Smooth muscle cell (in vitro differentiated cells): ENCODE results near the gene AHR. TPM values are rescaled to one million over a fixed set of nuclear protein-coding genes. Genes with fewer than 3 reads are reported as not detected.

Experiments
- DNase-seq: peaks from one replicate; lab custom pipeline; 2025; ENCODE audit not compliant: unreplicated experiment; lab: John Stamatoyannopoulos, UW
- H2AFZ ChIP-seq: fragments of 200-600 bp; sonication (generic); 2 replicates; pipeline ENCODE4 v1.6.0; 2016; ENCODE audit warnings: antibody characterized with exemption, low read depth, mild to moderate bottlenecking
- H3F3A ChIP-seq: fragments of 200-600 bp; sonication (generic); 2 replicates; pipeline ENCODE4 v1.6.0; 2017; ENCODE audit warnings: antibody characterized with exemption, low read depth
- H3K27ac ChIP-seq: fragments of 200-600 bp; sonication (generic); 2 replicates; pipeline ENCODE4 v1.5.1; 2016; ENCODE audit warnings: low read depth, mild to moderate bottlenecking
- H3K27me3 ChIP-seq: fragments of 200-600 bp; sonication (generic); 2 replicates; pipeline ENCODE4 v1.6.1; 2016; ENCODE audit warnings: low read depth, mild to moderate bottlenecking
- H3K36me3 ChIP-seq: fragments of 200-600 bp; sonication (generic); 2 replicates; pipeline ENCODE4 v1.5.1; 2016; ENCODE audit warnings: low read depth
- H3K4me1 ChIP-seq: fragments of 200-600 bp; sonication (generic); 2 replicates; pipeline ENCODE4 v1.5.1; 2016; ENCODE audit warnings: low read depth
- H3K4me2 ChIP-seq: fragments of 200-600 bp; sonication (generic); 2 replicates; pipeline ENCODE4 v1.6.0; 2016; ENCODE audit warnings: mild to moderate bottlenecking
- H3K4me3 ChIP-seq: fragments of 200-600 bp; sonication (generic); 2 replicates; pipeline ENCODE4 v1.5.1; 2016; ENCODE audit warnings: mild to moderate bottlenecking
- H3K79me2 ChIP-seq: fragments of 200-600 bp; sonication (generic); 2 replicates; pipeline ENCODE4 v1.6.0; 2016; ENCODE audit warnings: low read depth, mild to moderate bottlenecking
- H3K9ac ChIP-seq: fragments of 200-600 bp; sonication (generic); 2 replicates; pipeline ENCODE4 v1.6.0; 2016; ENCODE audit warnings: low read depth
- H3K9me3 ChIP-seq: fragments of 200-600 bp; sonication (generic); replicated peaks from 2 replicates; pipeline ENCODE4 v1.5.1; 2016; ENCODE audit warnings: low read depth
- H4K20me1 ChIP-seq: fragments of 200-600 bp; sonication (generic); 2 replicates; pipeline ENCODE4 v1.6.0; 2016; ENCODE audit warnings: low read depth
- WGBS: methylation state at CpG from one replicate; pipeline ENCODE4 v1.1.7; 2016; ENCODE audit warnings: low lambda C conversion rate; 5-methylcytosine and 5-hydroxymethylcytosine counted together
- polyA plus RNA-seq: library from polyadenylated mRNA; unstranded; fragments of >200 nt; fragmentation: Nextera tagmentation; extraction: Ambion mirVana; gene quantifications from 2 replicates; pipeline ENCODE4 v1.2.1, GENCODE V29; 2016
- total RNA-seq: library from RNA; depleted of rRNA; stranded (reverse); fragments of >200 nt; gene quantifications from 2 replicates; pipeline ENCODE4 v1.2.3, GENCODE V29; 2014
- TF ChIP-seq, protein P1 (sequence below): fragments of 200-600 bp; sonication (generic); IDR thresholded peaks from 2 replicates; pipeline ENCODE4 v1.5.1; 2017; ENCODE audit warnings: borderline replicate concordance, mild to moderate bottlenecking, antibody characterized with exemption; ENCODE audit not compliant: insufficient read depth, poor library complexity, severe bottlenecking

AHR gene
- total and polyA plus RNA-seq, 2 experiments from 2014 or later = 25.7 to 174 TPM

GRCh38 chr7:17311952-17312351, 13.5 kb downstream of the AHR start:
- peaks cover 21% of the 10 kb centered on the region for H3K4me1 ChIP-seq
- H3K4me3 ChIP-seq = no peak overlapping the region
- TF ChIP-seq, protein P1, sequence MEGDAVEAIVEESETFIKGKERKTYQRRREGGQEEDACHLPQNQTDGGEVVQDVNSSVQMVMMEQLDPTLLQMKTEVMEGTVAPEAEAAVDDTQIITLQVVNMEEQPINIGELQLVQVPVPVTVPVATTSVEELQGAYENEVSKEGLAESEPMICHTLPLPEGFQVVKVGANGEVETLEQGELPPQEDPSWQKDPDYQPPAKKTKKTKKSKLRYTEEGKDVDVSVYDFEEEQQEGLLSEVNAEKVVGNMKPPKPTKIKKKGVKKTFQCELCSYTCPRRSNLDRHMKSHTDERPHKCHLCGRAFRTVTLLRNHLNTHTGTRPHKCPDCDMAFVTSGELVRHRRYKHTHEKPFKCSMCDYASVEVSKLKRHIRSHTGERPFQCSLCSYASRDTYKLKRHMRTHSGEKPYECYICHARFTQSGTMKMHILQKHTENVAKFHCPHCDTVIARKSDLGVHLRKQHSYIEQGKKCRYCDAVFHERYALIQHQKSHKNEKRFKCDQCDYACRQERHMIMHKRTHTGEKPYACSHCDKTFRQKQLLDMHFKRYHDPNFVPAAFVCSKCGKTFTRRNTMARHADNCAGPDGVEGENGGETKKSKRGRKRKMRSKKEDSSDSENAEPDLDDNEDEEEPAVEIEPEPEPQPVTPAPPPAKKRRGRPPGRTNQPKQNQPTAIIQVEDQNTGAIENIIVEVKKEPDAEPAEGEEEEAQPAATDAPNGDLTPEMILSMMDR = no peak
- H2AFZ ChIP-seq = no peak overlapping the region
- no peaks in the 10 kb centered on the region for H3K36me3 ChIP-seq
- 26% methylated on average over 3 of the region's 3 CpGs for WGBS
- H3K27ac ChIP-seq = peak overlapping the region; percentile 35
- DNase-seq = no peak
- H3K4me2 ChIP-seq = no peak overlapping the region
- H3F3A ChIP-seq = peaks cover 3% of the 10 kb centered on the region
- H3K79me2 ChIP-seq = peaks cover 100% of the 10 kb centered on the region
- no peak overlapping the region for H3K9ac ChIP-seq
- peaks cover 68% of the 10 kb centered on the region for H4K20me1 ChIP-seq
- H3K27me3 ChIP-seq = no peaks in the 10 kb centered on the region
- no peaks in the 10 kb centered on the region for H3K9me3 ChIP-seq

DNA sequence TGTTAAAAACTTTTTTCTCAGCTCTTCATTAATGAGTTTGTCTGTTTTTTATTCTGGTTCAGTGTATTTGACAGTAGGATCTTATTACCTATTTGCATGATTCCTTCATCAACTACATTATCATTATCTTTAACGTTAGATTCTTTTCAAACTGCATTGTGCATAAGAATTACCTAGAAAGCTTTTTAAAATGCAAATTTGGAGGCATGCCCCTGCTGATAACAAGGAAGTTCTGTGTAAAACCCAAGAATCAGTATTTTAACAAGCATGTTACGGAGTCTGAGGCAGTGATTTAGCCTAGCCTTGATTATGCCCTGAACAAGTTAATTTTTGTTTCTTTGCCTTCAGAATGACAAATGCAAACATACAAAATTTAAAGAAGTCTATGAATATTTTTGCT, 14.2 kb downstream of the AHR start:
- Histone ChIP-seq H3K27ac (peak overlapping the region; percentile 35), H3K27me3 (no peaks in the 10 kb centered on the region), H3K4me1 (peaks cover 24% of the 10 kb centered on the region), H3K4me2 (no peak overlapping the region), H3K79me2 (peaks cover 100% of the 10 kb centered on the region), H4K20me1 (peaks cover 67% of the 10 kb centered on the region), H3K9ac (no peak overlapping the region), H3K9me3 (no peaks in the 10 kb centered on the region), H3F3A (peaks cover 7% of the 10 kb centered on the region), H2AFZ (no peak overlapping the region), H3K4me3 (no peak overlapping the region), H3K36me3 (no peaks in the 10 kb centered on the region)
- WGBS = 64% methylated on average over 2 of the region's 2 CpGs
- TF ChIP-seq, protein P1 = no peak
- no peak for DNase-seq

GRCh38 chr7:17313194-17313593, 14.7 kb downstream of the AHR start:
- peaks cover 67% of the 10 kb centered on the region for H4K20me1 ChIP-seq
- H3K4me1 ChIP-seq = peaks cover 27% of the 10 kb centered on the region
- H3K27ac ChIP-seq = peak overlapping the region; percentile 35
- no peaks in the 10 kb centered on the region for H3K9me3 ChIP-seq
- H3K4me2 ChIP-seq = no peak overlapping the region
- no peak overlapping the region for H3K4me3 ChIP-seq
- TF ChIP-seq, protein P1 = no peak
- peaks cover 100% of the 10 kb centered on the region for H3K79me2 ChIP-seq
- no peak overlapping the region for H3K9ac ChIP-seq
- peaks cover 7% of the 10 kb centered on the region for H3F3A ChIP-seq
- H3K36me3 ChIP-seq = no peaks in the 10 kb centered on the region
- 63% methylated on average over 5 of the region's 5 CpGs for WGBS
- no peaks in the 10 kb centered on the region for H3K27me3 ChIP-seq
- H2AFZ ChIP-seq = no peak overlapping the region
- no peak for DNase-seq

DNA sequence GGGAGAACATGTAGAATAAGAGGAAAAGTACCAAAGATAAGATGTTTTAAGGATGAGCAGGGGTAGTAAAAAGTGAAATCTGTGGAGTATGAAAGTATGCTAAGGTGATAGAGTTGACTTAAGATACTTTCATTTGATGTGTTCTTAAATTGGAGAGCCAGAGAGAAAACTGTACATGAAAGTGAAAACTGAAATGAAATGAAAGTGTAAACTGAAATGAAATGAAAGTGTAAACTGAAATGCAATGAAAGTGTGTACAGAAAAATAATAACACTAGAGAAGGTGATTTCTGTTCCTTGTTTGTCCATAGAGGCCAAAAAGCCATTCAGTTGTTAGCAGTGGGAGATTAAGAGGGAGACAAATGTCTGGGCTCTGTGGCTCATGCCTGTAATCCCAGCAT, 17.5 kb downstream of the AHR start:
- Histone ChIP-seq H3K4me1 (peaks cover 27% of the 10 kb centered on the region), H3K4me2 (no peak overlapping the region), H4K20me1 (peaks cover 64% of the 10 kb centered on the region), H3K36me3 (no peaks in the 10 kb centered on the region), H3K9me3 (no peaks in the 10 kb centered on the region), H3K27me3 (no peaks in the 10 kb centered on the region), H3K4me3 (no peak overlapping the region), H2AFZ (no peak overlapping the region), H3K9ac (no peak overlapping the region), H3K79me2 (peaks cover 99% of the 10 kb centered on the region), H3K27ac (peak overlapping the region; percentile 7), H3F3A (peaks cover 10% of the 10 kb centered on the region)
- TF ChIP-seq, protein P1 = no peak
- DNase-seq = no peak
